OCI-LY7 (cell line): Measurements from ENCODE around the gene ZBTB21.

Experiments
- CTCF ChIP-seq: fragments of 200-600 bp; sonication (generic); conservative IDR thresholded peaks from 2 replicates; pipeline ENCODE4 v1.5.1; 2014; ENCODE audit warnings: mild to moderate bottlenecking, antibody characterized with exemption, low read length, moderate library complexity, mixed read lengths
- EZH2phosphoT487 ChIP-seq: fragments of 200-600 bp; sonication (generic); IDR thresholded peaks from 2 replicates; pipeline ENCODE4 v1.6.1; 2018; ENCODE audit warnings: low read depth, borderline replicate concordance, mild to moderate bottlenecking, mixed run types, antibody characterized with exemption, low read length, moderate library complexity, mixed read lengths

GRCh38 chr21:42042651-42043050 is 32.5 kb upstream of the ZBTB21 start:
- TF ChIP-seq CTCF = no peak
- no peak for TF ChIP-seq EZH2phosphoT487
